ENCODE measurements around the gene OPCML.

Gene OPCML

GRCh38 chr11:132691848-132692550, 840.3 kb downstream of the OPCML start:
- DNase-seq: no peak

- DNase-seq: peak; percentile 52
These were observed 845.4 kb downstream of the OPCML start for GRCh38 chr11:132686886-132687285.

GRCh38 chr11:132685174-132685611, 847.1 kb downstream of the OPCML start:
- DNase-seq: peak; percentile 96

GRCh38 chr11:132683602-132684001, 848.7 kb downstream of the OPCML start:
- peak; percentile 49 for DNase-seq

- DNase-seq: no peak
These were observed 850.3 kb downstream of the OPCML start for GRCh38 chr11:132681971-132682370.

GRCh38 chr11:132680584-132680983, 851.7 kb downstream of the OPCML start:
- no peak for DNase-seq

GRCh38 chr11:132674151-132674550, 858.1 kb downstream of the OPCML start:
- no peak for DNase-seq

- DNase-seq: peak; percentile 30
These were observed 860.4 kb downstream of the OPCML start for GRCh38 chr11:132671851-132672370.

- DNase-seq: no peak
These were observed 861.2 kb downstream of the OPCML start for GRCh38 chr11:132670921-132671675.

GRCh38 chr11:132669949-132670348, 862.4 kb downstream of the OPCML start:
- no peak for DNase-seq

- no peak for DNase-seq
These were observed 867.1 kb downstream of the OPCML start for GRCh38 chr11:132665205-132665604.

- no peak for DNase-seq
These were observed 873.6 kb downstream of the OPCML start for GRCh38 chr11:132658696-132659095.

- DNase-seq: no peak
These were observed 874.3 kb downstream of the OPCML start for GRCh38 chr11:132658004-132658403.

- DNase-seq: peak; percentile 69
These were observed 877.0 kb downstream of the OPCML start for GRCh38 chr11:132655187-132655855.

- DNase-seq: no peak
These were observed 879.1 kb downstream of the OPCML start for GRCh38 chr11:132653237-132653636.

GRCh38 chr11:132650969-132651720, 881.2 kb downstream of the OPCML start:
- no peak for DNase-seq

- DNase-seq: no peak
These were observed 883.0 kb downstream of the OPCML start for GRCh38 chr11:132649277-132649676.

GRCh38 chr11:132648851-132649250, 883.5 kb downstream of the OPCML start:
- DNase-seq: peak; percentile 79

GRCh38 chr11:132646890-132647289, 885.4 kb downstream of the OPCML start:
- DNase-seq: no peak

- DNase-seq: no peak
These were observed 887.6 kb downstream of the OPCML start for GRCh38 chr11:132644520-132645239.

GRCh38 chr11:132643239-132643638, 889.1 kb downstream of the OPCML start:
- no peak for DNase-seq

- DNase-seq: no peak
These were observed 891.3 kb downstream of the OPCML start for GRCh38 chr11:132640952-132641351.

Data from fibroblast of skin of right biceps (primary cell).